Measurements from ENCODE around the gene CAMSAP2. TPM values are rescaled to one million over a fixed set of nuclear protein-coding genes. Genes with fewer than 3 reads are reported as not detected.

Gene CAMSAP2
- total and polyA plus RNA-seq, 2 experiments from 2014 or later, result 9.3 to 32.9 TPM

GRCh38 chr1:200903793-200904192 lies 165.1 kb downstream of the CAMSAP2 start:
- H3K4me1 ChIP-seq (ENCODE audit: insufficient read depth), result peaks cover 14% of the 10 kb centered on the region
- H3K27ac ChIP-seq, result no peak overlapping the region
- H4K20me1 ChIP-seq (ENCODE audit: insufficient read depth, poor library complexity, severe bottlenecking), result peaks cover 2% of the 10 kb centered on the region
- no peaks in the 10 kb centered on the region for H3K27me3 ChIP-seq
- peaks cover 13% of the 10 kb centered on the region for H3K79me2 ChIP-seq
- DNase-seq (ENCODE audit: low spot score), result no peak
- H3K9me3 ChIP-seq (ENCODE audit: low read depth), result no peaks in the 10 kb centered on the region
- no peaks in the 10 kb centered on the region for H3K9me2 ChIP-seq (replicated peaks; ENCODE audit: insufficient read depth)
- no peak for TF ChIP-seq CTCF (IDR thresholded peaks at IDR 0.05; ENCODE audit: poor library complexity)
- TF ChIP-seq EZH2 (IDR thresholded peaks at IDR 0.05; ENCODE audit: borderline replicate concordance), result no peak
- TF ChIP-seq EZH2phosphoT487 (IDR thresholded peaks at IDR 0.05; ENCODE audit: low read depth, severe bottlenecking, unreplicated experiment), result no peak
- H3K4me2 ChIP-seq, result no peak overlapping the region
- H3K4me3 ChIP-seq, result no peak overlapping the region
- H3K36me3 ChIP-seq (replicated peaks; ENCODE audit: insufficient read depth, low read depth), result no peaks in the 10 kb centered on the region
- H2AFZ ChIP-seq, result no peak overlapping the region
- WGBS (ENCODE audit: low lambda C conversion rate, missing lambda C conversion rate), result 100% methylated on average over 5 of the region's 5 CpGs

GRCh38 chr1:200904772-200905171 lies 166.1 kb downstream of the CAMSAP2 start:
- Histone ChIP-seq H3K9me3 (ENCODE audit: low read depth) (no peaks in the 10 kb centered on the region), H2AFZ (no peak overlapping the region), H3K27me3 (no peaks in the 10 kb centered on the region), H3K4me3 (no peak overlapping the region), H3K9me2 (replicated peaks; ENCODE audit: insufficient read depth) (no peaks in the 10 kb centered on the region), H3K4me2 (no peak overlapping the region), H4K20me1 (ENCODE audit: insufficient read depth, poor library complexity, severe bottlenecking) (peaks cover 2% of the 10 kb centered on the region), H3K79me2 (peaks cover 5% of the 10 kb centered on the region), H3K4me1 (ENCODE audit: insufficient read depth) (peaks cover 11% of the 10 kb centered on the region), H3K27ac (peak overlapping the region; percentile 72), H3K36me3 (replicated peaks; ENCODE audit: insufficient read depth, low read depth) (no peaks in the 10 kb centered on the region)
- DNase-seq (ENCODE audit: low spot score), result no peak
- TF ChIP-seq EZH2phosphoT487 (IDR thresholded peaks at IDR 0.05; ENCODE audit: low read depth, severe bottlenecking, unreplicated experiment) (no peak), CTCF (IDR thresholded peaks at IDR 0.05; ENCODE audit: poor library complexity) (no peak), EZH2 (IDR thresholded peaks at IDR 0.05; ENCODE audit: borderline replicate concordance) (no peak)

GRCh38 chr1:200905411-200906052 lies 166.8 kb downstream of the CAMSAP2 start:
- no peaks in the 10 kb centered on the region for H3K27me3 ChIP-seq
- no peak overlapping the region for H2AFZ ChIP-seq
- TF ChIP-seq EZH2 (IDR thresholded peaks at IDR 0.05; ENCODE audit: borderline replicate concordance) (no peak), EZH2phosphoT487 (IDR thresholded peaks at IDR 0.05; ENCODE audit: low read depth, severe bottlenecking, unreplicated experiment) (no peak), CTCF (IDR thresholded peaks at IDR 0.05; ENCODE audit: poor library complexity) (no peak)
- no peaks in the 10 kb centered on the region for H3K9me3 ChIP-seq (ENCODE audit: low read depth)
- H3K4me3 ChIP-seq, result no peak overlapping the region
- no peaks in the 10 kb centered on the region for H3K9me2 ChIP-seq (replicated peaks; ENCODE audit: insufficient read depth)
- H3K4me2 ChIP-seq, result no peak overlapping the region
- DNase-seq (ENCODE audit: low spot score), result no peak
- no peaks in the 10 kb centered on the region for H3K36me3 ChIP-seq (replicated peaks; ENCODE audit: insufficient read depth, low read depth)
- H3K27ac ChIP-seq, result peak overlapping the region; percentile 72
- peaks cover 8% of the 10 kb centered on the region for H3K4me1 ChIP-seq (ENCODE audit: insufficient read depth)
- WGBS (ENCODE audit: low lambda C conversion rate, missing lambda C conversion rate), result 56% methylated on average over 4 of the region's 4 CpGs
- peaks cover 5% of the 10 kb centered on the region for H3K79me2 ChIP-seq
- peaks cover 2% of the 10 kb centered on the region for H4K20me1 ChIP-seq (ENCODE audit: insufficient read depth, poor library complexity, severe bottlenecking)
